Bronchial epithelial cell (primary cell): ENCODE results near the gene WDFY2. TPM values are rescaled to one million over a fixed set of nuclear protein-coding genes. Genes with fewer than 3 reads are reported as not detected.

Experiments used
- DNase-seq: peaks from one replicate; pipeline ENCODE4 v3.0.0-alpha.2; 2010; ENCODE audit warnings: low read depth
- FAIRE-seq: peaks from 2 replicates; lab custom pipeline; 2011; peaks lifted over from hg19 to GRCh38; lab: Jason Lieb, UNC
- H3K27me3 ChIP-seq: 2 replicates; pipeline ENCODE4 v1.5.1; 2011; ENCODE audit warnings: low read length; ENCODE audit not compliant: control insufficient read depth, insufficient read depth
- H3K36me3 ChIP-seq: 2 replicates; pipeline ENCODE4 v1.5.1; 2011; ENCODE audit warnings: low read length; ENCODE audit not compliant: control insufficient read depth, insufficient read depth
- H3K4me3 ChIP-seq: 2 replicates; pipeline ENCODE4 v1.5.1; 2011; ENCODE audit warnings: mild to moderate bottlenecking, low read depth, low read length, control low read depth
- total RNA-seq: library from RNA; depleted of rRNA; stranded (reverse); fragments of >200 nt; gene quantifications from 2 replicates; pipeline ENCODE4 v1.2.1, GENCODE V29; 2014
- TF ChIP-seq, protein P1 (sequence below): IDR thresholded peaks from 2 replicates; pipeline ENCODE4 v1.5.1; 2011; ENCODE audit warnings: mild to moderate bottlenecking, moderate library complexity, low read length, control low read depth, inconsistent platforms; ENCODE audit not compliant: insufficient read depth, severe bottlenecking

The WDFY2 gene
- total RNA-seq, 1 donor from 2014 or later: 11.3 TPM

DNA sequence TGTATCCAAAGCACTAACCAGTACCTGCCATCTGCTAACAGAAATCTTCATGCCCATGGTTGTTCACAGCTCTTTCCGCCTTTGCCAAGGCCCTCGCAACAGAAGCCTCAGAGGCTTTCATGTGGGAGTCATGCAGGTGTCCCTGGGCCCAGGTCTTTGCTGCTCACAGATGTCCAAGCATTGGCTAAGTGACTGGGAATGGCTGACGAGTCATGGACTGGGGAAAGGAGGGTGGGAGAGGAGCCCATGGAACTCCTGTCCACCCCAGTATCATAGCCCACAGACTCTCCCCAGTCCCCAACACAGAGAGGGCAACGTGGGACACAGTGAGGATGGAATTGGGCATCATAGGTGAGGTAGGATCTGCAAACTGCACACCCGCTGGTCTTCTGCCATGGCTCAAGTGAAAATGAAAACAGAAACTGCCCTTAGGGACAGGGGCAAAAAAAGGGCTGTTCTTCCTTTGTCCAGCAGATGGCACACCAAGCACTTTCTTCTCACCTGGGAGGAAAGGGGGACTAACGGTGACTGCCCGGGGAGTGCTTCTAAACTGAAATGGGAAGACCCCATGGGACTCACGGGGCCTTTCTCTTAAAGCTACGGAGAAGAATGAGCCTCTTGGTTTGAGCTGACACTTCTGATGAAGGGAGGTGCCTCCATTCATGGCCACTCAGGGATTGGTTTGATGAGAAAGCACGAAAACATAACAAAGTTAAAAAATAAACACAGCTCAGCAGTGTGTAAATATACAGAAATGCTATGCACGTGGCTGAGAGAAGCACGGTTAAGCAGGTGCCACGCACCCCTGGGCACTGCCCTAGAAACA, 230.8 kb downstream of the WDFY2 start:
- Histone ChIP-seq H3K4me3 (no peak overlapping the region), H3K36me3 (no peaks in the 10 kb centered on the region), H3K27me3 (peaks cover 13% of the 10 kb centered on the region)
- TF ChIP-seq, protein P1, sequence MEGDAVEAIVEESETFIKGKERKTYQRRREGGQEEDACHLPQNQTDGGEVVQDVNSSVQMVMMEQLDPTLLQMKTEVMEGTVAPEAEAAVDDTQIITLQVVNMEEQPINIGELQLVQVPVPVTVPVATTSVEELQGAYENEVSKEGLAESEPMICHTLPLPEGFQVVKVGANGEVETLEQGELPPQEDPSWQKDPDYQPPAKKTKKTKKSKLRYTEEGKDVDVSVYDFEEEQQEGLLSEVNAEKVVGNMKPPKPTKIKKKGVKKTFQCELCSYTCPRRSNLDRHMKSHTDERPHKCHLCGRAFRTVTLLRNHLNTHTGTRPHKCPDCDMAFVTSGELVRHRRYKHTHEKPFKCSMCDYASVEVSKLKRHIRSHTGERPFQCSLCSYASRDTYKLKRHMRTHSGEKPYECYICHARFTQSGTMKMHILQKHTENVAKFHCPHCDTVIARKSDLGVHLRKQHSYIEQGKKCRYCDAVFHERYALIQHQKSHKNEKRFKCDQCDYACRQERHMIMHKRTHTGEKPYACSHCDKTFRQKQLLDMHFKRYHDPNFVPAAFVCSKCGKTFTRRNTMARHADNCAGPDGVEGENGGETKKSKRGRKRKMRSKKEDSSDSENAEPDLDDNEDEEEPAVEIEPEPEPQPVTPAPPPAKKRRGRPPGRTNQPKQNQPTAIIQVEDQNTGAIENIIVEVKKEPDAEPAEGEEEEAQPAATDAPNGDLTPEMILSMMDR: peak; percentile 91
- peak; percentile 56 for DNase-seq
- peak; percentile 50 for FAIRE-seq

- no peaks in the 10 kb centered on the region for H3K36me3 ChIP-seq
- H3K27me3 ChIP-seq: peaks cover 15% of the 10 kb centered on the region
- no peak overlapping the region for H3K4me3 ChIP-seq
- DNase-seq (no peak), FAIRE-seq (no peak)
- TF ChIP-seq, protein P1: no peak
These were observed 231.6 kb downstream of the WDFY2 start for GRCh38 chr13:51815848-51816247.

- TF ChIP-seq, protein P1: no peak
- DNase-seq: no peak
- H3K36me3 ChIP-seq: no peaks in the 10 kb centered on the region
- no peak for FAIRE-seq
- peaks cover 16% of the 10 kb centered on the region for H3K27me3 ChIP-seq
- H3K4me3 ChIP-seq: no peak overlapping the region
These were observed 232.5 kb downstream of the WDFY2 start for GRCh38 chr13:51816604-51817249.

Other genes starting within 250 kb of the WDFY2 start
- gene SERPINE3, start 244.8 kb upstream of the WDFY2 start, total RNA-seq: not detected in 2 replicates
- gene INTS6, start 131.4 kb upstream of the WDFY2 start, total RNA-seq: 44.5 and 68.7 TPM in 2 replicates
- 2.4 and 6.0 TPM in 2 replicates for gene DHRS12, start 219.7 kb downstream of the WDFY2 start, total RNA-seq